Stimulated activated CD8-positive, alpha-beta memory T cell treated with anti-CD3 and anti-CD28 coated beads, Interleukin-4, amount 100 ng/mL, for 4 hours (primary cell): ENCODE measurements around the gene TRABD2B.

Source experiments
- DNase-seq, 2 donors: peaks; one replicate each; pipeline ENCODE4 v3.0.0-alpha.2; 2020; ENCODE audit warnings: low read depth in 2 of 2, low spot score in 1 of 2

The TRABD2B gene

DNA sequence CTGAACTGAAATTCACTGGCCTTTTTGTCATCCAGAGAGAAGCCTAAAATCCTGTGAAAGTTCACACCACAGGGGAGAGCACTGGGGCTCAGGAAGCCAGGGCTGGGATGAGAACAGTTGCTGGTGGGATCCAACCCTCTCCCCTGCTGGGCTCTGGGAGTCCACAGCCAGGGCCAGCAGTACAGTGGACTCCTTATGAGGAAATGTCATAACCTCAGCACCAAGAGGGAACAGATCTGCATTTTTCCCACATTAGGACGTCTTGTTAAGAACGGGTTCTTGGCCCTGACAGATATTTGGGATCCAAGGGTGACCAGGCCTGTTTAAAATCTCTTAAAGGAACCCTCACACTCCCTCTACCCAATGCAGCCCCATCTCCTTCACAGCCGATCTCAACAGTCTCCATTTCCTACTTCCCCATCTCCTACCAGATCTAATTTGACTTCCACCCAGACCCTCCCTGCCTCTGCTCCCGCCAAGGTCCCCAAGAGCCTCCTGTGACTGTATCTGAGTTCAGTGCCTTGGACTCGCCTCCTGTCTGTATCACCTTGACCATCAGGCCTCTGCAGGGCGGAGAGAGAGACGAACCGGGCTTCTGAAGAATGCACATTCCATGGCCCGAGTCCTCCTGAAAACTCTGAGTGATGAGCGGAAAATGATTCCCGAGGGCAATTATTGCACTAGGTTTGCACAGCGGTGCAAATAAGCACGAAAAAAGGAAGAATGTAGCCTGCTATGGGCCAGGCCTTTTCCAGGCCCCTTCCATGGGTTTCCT is 159.9 kb downstream of the TRABD2B start:
- no peak for DNase-seq

DNA sequence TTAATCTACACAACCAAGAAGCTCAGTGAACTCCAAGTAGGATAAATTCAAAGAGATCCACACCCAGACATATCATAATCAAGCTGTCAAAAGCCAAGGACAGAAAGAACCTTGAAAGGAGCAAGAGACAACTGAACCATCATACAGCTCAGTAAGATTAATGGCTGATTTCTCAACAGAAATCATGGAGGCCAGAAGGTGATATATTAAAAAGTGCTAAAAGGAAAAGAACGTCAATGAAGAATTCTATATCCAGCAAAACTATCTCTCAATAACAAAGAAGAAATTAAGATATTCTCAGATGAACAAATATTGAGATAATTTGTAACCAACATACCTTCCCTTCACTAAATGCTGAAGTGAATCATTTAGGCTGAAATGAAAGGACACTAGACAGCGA is 161.8 kb downstream of the TRABD2B start:
- no peak for DNase-seq

DNA sequence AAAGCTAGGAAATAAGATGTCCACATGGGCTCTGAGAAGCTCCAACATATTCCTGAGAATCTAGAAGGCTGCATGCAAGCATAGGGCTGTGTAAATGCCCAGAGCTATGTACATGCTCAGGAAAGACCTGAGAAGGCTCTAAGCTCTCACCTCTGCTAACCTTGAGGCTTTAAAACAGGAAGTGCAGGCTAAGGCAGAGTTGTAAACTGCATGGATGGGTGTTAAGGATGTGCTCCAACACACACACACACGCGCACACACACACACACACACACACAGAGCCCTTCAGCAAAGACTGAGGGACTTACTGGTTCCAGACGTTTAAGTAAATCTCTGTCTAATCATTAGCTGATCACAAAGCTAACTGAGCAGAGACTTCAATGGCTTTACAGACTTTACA is 162.9 kb downstream of the TRABD2B start:
- DNase-seq: no peak

DNA sequence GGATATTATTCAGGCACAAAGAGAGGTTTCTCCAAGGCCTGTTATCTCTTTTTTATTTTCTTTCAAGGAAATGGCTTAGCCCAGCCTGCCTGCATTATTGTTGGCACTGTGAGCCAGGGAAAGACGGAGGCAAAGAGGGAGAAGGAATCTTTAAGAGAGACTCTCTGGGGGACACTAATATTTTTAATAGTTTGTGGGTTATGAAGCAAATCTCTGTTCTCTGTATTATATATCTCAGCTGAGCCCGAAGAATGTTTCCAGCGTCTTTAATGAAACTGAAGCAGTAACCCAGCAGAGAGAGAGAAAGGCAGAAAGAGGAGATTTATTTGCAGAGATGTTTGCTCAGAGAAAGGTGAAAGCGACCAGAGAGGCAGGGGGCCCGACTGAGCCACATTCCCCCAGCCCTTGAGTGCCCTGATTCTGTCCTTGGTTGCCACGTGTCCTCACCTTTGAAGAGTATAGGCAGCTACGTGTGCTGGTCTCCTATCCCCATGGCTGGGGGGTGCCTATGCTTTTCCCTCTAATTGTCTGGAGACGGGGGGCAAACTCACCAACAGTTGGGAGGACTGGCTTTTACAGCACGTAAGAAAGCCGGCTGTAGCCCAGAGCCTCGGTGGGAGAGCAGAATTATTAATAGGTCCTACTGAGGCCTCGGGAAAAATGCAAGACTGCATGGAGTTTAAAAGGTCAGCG is 166.4 kb downstream of the TRABD2B start:
- DNase-seq: no peak

DNA sequence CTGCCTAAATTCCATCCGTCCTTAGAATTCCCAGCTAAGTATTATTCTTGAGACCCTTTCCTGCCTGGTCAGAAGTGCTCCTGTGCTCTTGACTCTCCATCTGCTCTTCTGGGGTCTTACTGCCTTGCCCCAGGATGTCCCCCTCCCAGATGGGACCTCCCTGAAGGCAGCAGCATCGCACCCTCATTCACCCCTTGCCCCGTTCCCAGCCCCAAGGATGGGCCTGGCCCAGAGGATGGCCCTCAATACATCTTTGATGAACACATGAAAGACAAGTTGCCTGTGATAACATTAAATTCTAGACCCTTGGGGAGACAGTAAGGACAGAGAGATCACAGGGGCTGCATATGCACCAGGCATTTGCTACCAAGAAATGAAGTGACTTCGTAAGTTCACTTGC is 167.2 kb downstream of the TRABD2B start:
- no peak for DNase-seq

DNA sequence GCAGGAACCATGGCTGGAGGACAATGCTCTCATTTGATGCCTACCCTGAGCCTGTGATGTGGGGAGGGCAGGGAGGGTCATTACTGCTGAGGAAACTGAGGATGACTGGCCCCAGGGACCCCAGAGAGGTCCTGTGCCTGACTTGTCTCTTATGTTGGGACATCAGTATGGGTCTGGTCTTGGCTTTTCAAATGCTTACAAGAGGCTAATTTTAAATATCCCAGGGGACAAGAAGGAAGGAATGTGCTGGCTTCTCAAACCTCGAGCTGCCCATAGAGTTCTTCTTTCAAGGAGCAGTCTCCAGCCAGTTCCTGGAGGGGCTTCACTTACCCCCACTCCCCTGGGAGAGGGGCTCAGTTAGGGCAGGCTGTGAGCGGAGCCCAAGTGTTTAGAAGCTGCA is 168.2 kb downstream of the TRABD2B start:
- DNase-seq: no peak

DNA sequence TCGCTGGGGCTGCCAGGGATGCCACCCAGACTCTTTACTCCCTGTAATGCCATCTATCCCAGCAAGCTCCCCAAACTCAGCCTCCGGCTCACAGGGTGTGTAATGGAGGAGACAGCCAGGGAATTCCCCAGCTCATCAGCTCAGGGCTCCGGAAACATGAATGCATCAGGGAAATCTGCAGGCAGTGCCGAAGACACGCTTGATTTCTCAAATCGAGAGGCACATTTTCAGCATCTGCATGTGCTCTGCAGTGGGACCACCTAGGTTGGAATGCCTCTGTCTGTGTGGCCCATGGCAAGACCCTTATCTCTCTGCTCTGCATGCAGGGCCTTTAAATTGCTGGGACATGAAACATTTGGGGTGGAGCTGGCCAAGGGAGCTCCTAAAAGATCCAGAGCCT is 170.1 kb downstream of the TRABD2B start:
- DNase-seq: no peak

DNA sequence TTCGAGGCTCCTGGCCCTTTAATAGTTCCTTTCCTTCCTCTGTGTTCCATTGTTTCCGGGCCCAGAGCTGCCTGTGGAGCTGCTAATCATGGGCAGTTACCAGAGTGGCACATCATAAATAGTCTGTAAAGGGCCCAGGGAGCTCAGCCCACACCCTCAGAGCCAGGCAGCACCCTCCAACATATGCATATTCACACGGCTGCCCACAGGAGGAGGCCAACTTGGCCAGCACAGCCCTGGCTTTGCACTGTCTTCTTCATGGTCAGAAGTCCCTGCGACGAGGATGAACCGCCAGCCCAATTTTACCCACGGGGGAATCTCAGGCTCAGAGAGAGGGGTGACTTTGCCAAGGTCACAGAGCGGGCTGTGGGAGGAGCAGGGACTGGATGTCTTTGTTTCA is 172.5 kb downstream of the TRABD2B start:
- no peak for DNase-seq

DNA sequence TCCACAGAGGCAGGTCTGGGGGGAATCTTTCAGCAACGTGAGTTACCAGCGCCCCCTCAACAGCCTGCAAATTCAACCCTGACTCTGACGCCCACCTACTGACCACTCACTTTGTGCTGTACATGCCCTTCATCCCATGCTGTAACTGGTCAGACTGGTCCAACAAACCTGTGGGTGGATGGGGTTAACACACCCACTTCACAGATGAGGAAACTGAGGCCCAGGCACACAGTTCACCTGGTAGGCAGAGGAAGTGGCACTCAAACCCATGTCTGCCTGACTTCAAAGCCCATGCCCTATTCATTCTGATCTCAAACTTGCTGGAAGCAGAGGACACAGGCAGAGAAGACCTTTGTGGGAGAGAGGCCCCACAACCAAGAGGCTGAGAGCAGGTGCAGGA is 172.9 kb downstream of the TRABD2B start:
- no peak for DNase-seq

DNA sequence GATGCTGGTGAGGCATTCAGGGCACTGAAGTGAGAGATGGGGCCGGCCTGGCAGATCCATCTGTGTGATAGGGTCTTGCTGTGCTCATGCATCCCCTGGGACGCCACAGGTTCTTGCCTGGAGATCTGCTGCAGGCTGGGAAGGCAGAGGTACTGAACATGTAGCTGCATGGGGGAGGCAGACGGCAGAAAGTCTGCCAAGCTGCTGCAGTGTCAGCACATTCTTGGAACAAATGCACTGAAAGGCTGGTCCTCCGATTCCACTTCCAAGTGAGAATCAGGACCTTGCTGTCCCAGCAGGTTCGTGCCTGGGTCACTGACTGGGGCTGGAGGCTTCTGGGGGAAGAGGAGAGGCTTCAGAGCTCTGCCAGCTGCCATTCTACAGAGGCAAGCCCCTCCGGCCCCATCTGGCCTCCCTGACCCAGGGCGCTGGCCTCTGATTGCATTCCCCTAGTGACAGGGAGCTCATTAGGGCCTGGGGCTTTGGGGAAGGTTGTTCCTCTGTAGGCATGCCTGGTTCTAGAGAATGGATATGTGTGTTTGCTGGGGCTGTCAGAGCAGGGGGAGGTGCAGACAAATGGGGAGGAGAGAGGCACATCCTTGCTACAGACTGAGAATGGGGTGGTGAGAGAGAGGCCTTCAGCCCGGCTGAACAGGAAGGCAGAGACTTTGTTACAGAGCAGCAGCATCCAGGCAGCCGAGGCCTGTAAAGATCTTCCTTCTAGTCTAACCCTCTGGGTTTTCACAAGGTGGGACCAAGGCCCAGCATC is 174.0 kb downstream of the TRABD2B start:
- DNase-seq: no peak

DNA sequence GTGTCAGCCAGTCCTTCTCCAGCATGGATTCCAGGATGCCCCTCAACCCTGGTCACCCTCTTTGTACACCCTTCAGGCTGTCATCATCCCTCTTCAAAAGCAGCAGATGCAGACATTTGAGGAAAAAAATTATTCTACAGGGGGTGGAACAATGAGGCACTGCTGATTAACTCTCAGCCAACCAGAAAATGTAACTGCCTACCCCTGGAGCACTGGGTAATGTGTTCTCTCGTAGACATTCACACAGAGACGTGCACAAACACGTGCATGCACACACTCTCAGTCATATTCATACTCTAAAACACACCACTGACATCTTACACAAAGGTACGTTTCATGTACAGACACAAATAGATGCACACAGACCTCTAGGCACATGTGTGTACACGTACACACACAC is 175.4 kb downstream of the TRABD2B start:
- DNase-seq: no peak

DNA sequence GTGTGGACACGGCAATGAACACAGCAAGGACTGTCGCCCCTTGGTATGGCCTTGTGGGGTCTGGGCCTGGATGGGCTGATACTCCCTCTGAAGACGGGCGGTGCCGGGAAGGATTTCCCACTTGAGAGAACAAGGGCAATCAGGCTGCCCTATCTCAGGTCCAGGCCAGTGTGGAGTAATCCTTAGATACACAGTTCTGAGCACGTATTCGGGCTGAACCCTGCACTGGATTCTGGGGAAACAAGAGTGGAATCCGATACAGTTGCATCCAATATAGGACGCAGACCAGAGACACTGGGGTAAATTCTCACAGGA is 177.7 kb downstream of the TRABD2B start:
- no peak for DNase-seq

DNA sequence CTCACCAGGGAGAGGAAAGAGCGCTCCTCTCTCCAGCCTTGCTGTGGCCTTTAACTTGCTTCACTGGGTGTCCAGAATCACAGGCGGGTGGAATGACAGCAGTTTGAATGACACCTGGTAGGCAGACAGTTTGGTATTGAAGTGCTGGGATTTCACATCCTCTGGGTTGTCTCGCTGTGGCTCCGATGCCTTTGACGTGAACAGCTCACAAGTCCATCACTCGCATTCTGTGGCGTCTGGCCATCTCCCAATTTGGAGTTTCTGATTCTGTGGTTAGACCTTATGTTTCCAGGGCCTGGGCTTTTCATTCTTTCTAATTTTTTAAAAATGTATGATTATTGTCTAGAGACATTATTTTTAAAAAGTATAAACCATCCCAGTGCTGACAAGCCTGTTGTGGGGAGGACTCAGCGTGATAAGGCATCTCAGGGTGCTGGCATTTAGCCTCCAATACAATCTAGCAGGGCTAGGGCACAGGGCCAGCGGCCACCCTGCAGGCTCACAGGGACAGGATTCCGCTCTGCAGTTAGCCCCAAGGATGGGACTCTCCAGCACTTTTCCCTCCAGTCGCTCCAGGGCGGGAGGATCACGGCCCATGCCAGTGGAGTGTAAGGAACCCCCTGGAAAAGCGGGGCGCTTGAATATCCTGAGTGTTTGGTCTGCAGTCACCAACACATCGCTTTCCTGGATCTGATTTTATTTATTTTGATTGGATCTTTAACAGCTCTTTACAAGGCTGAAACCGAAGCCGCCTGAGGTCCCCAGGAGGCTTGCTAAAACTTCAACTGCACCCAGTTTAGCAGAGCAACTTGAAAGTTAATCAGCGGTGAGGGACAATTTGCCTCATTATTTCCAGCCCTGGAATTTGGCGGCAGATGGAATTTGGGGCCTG is 178.3 kb downstream of the TRABD2B start:
- no peak for DNase-seq

DNA sequence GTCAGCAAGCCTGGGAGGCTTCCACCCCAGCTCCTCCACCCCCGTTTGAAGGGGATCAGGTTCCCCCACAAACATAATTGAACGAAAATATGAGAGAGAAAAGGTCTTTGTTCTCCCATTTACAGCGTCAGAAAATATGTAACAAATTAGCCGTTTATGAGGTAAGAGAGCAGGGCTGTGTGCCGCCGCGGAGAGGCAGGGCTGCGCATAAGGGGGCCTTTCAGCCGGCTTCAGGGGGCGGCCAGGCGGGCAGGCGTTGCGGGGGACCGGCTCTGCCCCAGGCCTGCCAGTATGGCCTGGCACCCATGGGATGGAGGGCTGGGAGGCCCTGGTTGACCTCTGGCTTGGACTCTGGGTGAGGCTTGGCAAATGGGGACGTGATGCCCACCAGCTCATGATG is 179.3 kb downstream of the TRABD2B start:
- no peak for DNase-seq

DNA sequence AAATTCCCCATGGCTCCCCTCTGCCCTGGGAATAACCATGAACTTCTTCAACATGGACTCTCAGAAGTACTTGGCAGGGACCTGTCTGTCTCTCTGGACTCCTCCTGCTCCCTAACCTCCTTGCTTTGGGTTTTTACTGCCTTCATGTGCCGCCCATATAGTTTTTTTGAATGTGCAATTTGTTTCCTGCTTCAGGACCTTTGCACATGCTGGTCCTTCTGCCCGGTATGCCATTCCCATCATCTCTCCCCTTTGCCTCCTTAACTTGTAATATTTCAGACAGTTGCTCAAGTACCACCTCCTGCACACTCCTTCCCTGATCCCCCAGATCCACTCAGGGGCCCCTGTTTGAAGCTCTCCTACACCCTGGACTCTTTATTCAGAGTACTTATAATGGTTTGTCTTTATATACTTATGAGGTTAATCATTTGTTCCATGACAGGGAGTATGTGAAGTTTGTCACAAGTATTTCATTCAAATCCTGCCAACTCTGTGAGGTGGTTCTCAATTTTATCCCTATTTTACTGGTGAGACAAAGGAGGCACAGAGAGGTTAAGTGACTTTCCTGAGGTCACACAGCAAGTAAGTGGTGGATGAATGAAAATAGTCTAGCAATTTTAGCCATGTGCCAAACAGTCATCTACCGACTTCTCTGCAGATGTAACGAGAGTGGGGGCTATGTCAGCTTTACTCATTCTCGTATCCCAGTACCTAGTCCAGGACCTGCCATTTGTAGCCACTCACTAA is 180.7 kb downstream of the TRABD2B start:
- DNase-seq: no peak

DNA sequence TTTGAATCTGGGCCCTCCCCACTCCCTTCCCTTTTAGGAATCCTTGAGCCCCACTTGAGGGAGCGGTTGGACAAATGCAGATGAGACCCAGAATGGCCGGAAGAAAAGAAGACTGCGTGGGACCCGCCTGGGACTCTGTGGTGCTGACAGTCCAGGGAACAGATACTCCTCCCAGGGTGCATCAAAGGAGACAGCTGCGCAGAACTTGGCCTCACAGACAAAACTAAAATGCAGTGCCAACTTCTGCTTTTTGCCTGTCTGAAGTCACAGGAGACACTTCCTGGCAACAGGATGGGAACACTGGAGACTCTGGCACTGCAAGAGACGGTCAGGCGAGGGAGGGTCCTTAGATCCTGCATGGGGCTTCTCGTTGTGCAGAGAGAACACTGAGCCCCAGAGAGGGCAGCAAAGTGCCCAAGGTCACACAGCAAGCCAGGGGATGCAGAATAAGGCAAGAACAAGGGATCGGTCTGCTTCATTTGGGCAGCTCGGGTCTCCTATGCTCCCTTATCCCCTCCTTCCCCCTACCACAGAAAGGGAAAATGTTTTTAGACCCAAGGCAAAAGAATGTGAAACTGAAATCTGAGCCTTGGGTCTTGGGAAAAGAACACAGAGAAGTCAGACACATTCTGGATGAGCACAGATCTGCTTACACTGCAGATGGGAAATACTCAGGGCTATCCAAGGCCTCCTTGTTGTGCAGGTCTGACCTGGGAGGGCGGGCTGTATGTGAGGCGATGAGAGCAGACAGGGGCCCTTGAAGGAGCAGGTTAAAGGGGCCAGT is 182.4 kb downstream of the TRABD2B start:
- DNase-seq: no peak

DNA sequence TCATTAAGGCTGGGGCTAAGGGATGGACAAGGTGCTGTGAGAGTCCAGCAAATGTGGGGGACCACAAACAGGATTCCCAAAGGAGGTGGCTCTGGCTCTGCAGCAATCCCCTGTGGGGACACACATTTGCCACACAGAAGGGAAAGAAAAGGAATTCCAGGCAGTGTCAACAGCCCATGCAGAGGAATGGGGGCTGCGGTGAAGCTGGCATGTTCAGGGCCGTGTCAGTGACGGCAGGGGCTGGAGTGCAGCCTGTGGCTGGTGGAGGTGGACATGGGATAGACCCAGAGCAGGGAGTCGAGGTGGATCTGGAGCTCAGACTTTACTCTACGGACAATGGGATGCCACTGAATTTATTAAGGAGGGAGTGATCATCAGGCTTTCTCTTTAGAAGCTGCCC is 183.2 kb downstream of the TRABD2B start:
- DNase-seq: no peak

DNA sequence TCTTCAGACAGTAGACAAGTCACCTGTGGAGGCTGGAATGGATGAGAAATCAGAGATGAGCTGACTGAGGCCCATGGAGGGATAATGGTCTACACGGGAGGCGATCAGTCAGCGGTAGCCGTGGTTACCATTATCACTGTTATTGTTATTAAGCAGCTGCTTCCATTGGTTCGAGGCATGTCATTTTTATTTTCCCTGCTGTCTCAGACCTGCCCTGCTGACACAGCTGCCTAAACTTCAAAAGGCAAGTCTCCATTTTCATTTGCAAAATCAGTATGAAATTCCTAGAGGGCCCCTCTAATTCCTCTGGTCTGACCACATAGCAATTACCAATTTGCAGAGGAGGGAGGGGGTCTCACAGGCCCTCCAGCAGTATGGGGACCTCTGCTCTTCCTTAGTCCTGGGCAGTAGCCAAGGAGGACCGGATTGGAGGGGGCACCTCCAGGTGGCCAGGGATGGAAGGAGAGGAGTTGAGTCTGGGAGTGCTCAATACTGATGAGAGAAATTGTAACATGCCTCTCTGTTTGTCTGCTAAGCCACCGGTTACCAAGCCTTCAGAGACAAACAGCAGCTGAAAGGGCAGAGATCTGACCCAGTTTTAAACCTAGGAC is 184.2 kb downstream of the TRABD2B start:
- no peak for DNase-seq

DNA sequence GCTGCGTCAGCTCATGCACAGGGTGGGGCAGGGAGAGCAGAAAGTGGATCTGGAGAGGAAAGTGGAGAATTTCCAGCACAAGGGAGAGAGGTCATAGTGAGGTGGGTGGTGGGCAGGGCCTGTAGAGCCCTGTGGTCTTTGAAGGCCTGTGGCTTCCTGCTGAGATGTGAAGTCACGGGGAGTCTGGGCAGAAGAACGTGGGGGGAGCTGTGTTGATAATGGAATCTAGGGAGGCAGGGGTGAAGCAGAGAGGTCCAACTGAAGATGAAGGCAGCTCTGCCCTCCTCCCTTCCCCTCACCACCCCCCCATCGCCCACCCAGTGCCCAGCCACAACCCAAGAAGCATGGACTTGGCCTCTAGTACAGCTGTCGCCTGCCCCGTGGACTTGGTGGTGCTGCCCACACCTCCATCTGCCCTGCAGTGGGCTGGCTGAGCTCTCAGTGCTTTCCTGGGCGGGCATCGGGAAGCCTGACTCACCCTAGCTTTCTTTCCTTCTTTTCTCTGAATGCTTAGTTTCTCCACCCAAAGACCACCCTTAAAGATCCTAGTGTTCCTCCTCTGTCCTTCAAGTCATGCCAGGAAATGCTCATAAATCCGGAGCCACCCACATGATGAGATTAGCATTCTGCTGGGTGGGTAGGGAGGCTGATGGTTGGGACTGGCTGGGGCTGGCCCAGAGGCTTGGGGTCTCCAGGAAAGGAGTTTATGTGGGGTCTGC is 186.1 kb downstream of the TRABD2B start:
- no peak for DNase-seq
